ENCODE measurements around the gene CDK6. TPM values are rescaled to one million over a fixed set of nuclear protein-coding genes. Genes with fewer than 3 reads are reported as not detected.

CDK6 gene
- total RNA-seq, 2 donors from 2014 or later = 32.6 to 35.0 TPM

GRCh38 chr7:92849322-92849721 lies 12.9 kb upstream of the CDK6 start:
- H3K9me3 ChIP-seq = no peaks in the 10 kb centered on the region
- ATAC-seq = no peak
- H3K4me1 ChIP-seq = peaks cover 8% of the 10 kb centered on the region
- intact Hi-C loops (cut with DNase I) = no loop called here
- WGBS, 2 donors = 65 to 76% methylated on average over 4 of the region's 4 CpGs
- no peak overlapping the region for H3K27ac ChIP-seq
- DNase-seq = no peak
- H3K36me3 ChIP-seq (replicated peaks in 1 of 2; ENCODE audit: insufficient read depth in 1 of 2, low read depth in 2 of 2) = no peaks in the 10 kb centered on the region
- no peak overlapping the region for H3K4me3 ChIP-seq
- H3K27me3 ChIP-seq = no peaks in the 10 kb centered on the region
- no peak for TF ChIP-seq CTCF (IDR thresholded peaks at IDR 0.05)

- 62 to 82% methylated on average over 3 of the region's 3 CpGs for WGBS, 2 donors
- Histone ChIP-seq H3K4me3 (no peak overlapping the region), H3K4me1 (peaks cover 8% of the 10 kb centered on the region), H3K9me3 (no peaks in the 10 kb centered on the region), H3K36me3 (replicated peaks in 1 of 2; ENCODE audit: insufficient read depth in 1 of 2, low read depth in 2 of 2) (no peaks in the 10 kb centered on the region), H3K27me3 (no peaks in the 10 kb centered on the region), H3K27ac (no peak overlapping the region)
- ATAC-seq = no peak
- TF ChIP-seq POLR2A (IDR thresholded peaks at IDR 0.05) (no peak), CTCF (IDR thresholded peaks at IDR 0.05) (no peak)
- intact Hi-C loops (cut with DNase I) = no loop called here
- no peak for DNase-seq
Measured at GRCh38 chr7:92848851-92849250, 12.5 kb upstream of the CDK6 start.

GRCh38 chr7:92848441-92848840 lies 12.1 kb upstream of the CDK6 start:
- intact Hi-C loops (cut with DNase I) = no loop called here
- no peak for ATAC-seq

GRCh38 chr7:92847305-92847704 lies 10.9 kb upstream of the CDK6 start:
- intact Hi-C loops (cut with DNase I) = no loop called here
- 81 to 85% methylated on average over 2 of the region's 2 CpGs for WGBS, 2 donors
- ATAC-seq = no peak

More at GRCh38 chr7:92848441-92848840, 12.1 kb upstream of the CDK6 start:
- Histone ChIP-seq H3K4me1 (peaks cover 5% of the 10 kb centered on the region), H3K27ac (no peak overlapping the region), H3K4me3 (no peak overlapping the region), H3K36me3 (replicated peaks in 1 of 2; ENCODE audit: insufficient read depth in 1 of 2, low read depth in 2 of 2) (no peaks in the 10 kb centered on the region), H3K27me3 (no peaks in the 10 kb centered on the region), H3K9me3 (no peaks in the 10 kb centered on the region)
- WGBS, 2 donors = 56 to 58% methylated on average over 2 of the region's 2 CpGs
- no peak for DNase-seq
- TF ChIP-seq CTCF (IDR thresholded peaks at IDR 0.05) (no peak), POLR2A (IDR thresholded peaks at IDR 0.05) (no peak)

More at GRCh38 chr7:92847305-92847704, 10.9 kb upstream of the CDK6 start:
- no peaks in the 10 kb centered on the region for H3K4me1 ChIP-seq
- TF ChIP-seq CTCF (IDR thresholded peaks at IDR 0.05) (no peak), POLR2A (IDR thresholded peaks at IDR 0.05) (no peak)
- H3K27me3 ChIP-seq = no peaks in the 10 kb centered on the region
- no peak overlapping the region for H3K4me3 ChIP-seq
- H3K9me3 ChIP-seq = no peaks in the 10 kb centered on the region
- no peak for DNase-seq
- H3K36me3 ChIP-seq (replicated peaks in 1 of 2; ENCODE audit: insufficient read depth in 1 of 2, low read depth in 2 of 2) = no peaks in the 10 kb centered on the region
- H3K27ac ChIP-seq = no peak overlapping the region
